CD4-positive, alpha-beta T cell treated with Interleukin-15 for 1 hour (primary cell): Measurements from ENCODE around the gene FAM163B.

Source experiments
- DNase-seq: peaks from one replicate; pipeline ENCODE4 v3.0.0-alpha.2; 2020

The FAM163B gene

DNA sequence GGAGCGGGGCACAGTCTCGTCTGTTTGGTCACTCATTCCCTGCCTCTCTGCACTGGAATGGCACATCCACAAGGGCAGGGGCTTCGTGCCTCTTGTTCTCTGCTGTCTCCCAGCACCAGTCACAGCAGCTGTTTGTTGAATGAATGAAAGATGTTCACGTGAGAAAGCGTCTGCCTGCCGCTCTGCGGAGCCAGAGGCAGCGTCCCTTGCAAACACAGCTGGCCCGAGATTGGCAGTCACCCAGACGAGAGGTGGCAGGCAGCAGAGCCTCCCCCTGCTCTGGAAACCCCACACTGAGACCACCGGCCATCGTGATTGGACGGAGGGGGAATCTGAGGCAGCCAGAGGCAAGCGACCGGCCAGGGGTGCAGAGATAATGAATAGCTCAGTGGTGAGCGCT is 6.0 kb upstream of the FAM163B start:
- no peak for DNase-seq

DNA sequence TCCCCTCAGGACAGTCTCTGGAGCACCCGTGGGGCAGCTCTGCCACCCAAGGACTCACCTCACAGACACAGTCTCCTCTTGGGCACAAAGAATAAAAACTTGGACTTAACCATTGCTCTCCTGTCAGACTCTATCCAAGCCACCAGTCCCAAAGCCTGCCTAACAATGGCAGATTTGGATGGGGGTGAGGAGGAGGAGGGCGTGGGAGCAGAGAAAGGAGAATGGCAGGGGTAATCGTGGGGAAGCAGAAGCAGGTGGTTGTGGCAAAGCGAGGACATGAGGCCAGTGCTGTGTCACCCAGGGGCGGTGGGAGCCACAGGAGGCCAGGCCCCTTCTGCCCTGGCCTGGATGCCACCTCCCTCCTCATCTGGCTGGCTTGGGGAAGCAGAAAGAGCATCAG is 5.5 kb upstream of the FAM163B start:
- DNase-seq: no peak

DNA sequence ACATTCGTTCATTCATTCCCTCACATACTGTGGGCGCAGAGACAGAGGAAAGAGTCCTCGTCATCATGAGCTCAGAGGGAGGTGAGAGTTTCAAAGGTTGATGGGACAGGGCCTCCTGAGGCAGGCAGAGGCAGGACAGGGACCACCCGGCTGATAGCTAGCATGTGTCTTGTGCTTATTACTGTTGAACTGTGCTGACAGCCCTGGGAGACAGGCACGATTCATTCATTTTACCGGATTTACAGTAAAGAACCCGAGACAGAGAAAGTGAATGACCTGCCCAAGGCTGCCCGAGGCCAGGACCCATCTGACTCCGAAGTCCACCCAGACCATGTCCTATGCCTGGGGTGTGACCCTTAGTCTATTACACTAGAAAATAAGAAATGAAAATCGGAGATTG is 4.9 kb upstream of the FAM163B start:
- DNase-seq: no peak

DNA sequence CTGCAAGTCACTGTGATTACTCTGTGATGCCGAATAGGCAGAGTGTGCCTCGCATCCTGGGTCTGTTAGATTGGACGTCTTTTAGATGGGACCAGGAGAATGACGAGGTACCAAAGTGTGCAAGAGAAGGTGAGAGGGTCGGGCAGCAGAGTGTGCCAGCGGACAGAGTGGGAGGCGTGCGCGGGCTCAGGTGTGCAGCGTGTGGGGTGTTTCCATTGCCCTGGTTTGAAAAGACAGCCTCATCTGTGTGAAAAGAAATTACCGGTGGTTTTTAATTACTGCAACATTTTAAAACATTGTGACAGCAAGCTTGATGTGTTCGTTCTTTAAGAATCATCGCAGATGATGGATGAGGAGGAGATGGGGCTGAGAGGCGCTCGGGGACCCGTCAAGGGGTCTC is 4.2 kb upstream of the FAM163B start:
- DNase-seq: no peak

DNA sequence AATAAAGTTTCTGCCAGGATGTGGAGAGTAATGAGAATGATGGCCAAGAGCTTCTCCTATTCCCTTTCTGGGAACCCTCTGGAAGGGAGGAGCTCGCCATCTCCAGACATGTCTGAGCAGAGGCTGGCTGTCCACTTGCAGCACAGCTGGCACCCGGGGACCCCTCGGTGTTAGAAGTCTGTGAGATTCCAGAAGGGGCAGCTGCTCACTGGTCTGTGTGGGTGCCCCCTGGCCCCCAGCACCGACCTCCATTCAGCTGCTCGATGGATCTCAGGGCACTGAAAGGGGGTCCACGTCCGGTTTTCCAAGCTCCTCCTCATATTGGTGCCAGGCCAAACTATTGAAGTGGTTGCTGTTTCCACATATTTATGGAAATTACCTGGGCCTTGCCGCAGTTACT is 3.6 kb upstream of the FAM163B start:
- no peak for DNase-seq

DNA sequence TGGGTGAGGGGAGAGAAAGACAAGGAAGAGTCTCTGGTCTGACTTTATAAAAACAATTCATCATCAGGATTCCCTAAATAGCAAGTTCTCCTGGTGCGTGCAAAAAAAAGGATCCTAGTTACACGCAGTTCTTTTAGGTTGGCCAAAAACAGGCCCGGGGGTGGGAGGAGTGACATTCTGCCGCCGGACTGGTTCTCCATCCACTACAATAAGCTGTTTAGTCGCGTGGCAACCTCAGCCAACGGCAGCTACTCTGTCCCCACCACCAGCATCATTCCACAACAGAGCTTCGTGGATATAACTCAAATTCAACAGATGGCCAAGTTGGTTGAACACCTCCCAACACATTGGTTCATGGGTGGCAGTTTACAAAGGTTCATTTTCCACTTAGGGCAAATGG is 2.9 kb upstream of the FAM163B start:
- DNase-seq: no peak

DNA sequence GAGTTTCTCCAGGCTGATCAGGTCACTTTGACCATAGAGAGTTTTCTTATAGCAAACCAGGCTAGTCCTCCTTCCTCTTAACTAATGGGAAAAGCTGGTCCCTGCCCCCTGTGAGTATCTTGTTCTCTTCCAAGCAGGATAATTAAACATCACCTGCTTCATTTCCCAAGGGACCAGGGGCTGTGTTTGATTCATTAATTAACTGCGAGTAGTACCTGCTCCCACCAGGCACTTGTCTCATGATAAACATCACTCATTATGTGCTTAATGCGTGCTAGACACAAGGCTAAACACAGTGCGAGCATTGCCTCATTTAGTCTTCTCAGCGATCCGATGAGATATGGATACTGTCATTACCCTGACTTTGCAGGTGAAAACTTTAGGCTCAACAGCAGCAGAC is 1.7 kb upstream of the FAM163B start:
- DNase-seq: no peak

DNA sequence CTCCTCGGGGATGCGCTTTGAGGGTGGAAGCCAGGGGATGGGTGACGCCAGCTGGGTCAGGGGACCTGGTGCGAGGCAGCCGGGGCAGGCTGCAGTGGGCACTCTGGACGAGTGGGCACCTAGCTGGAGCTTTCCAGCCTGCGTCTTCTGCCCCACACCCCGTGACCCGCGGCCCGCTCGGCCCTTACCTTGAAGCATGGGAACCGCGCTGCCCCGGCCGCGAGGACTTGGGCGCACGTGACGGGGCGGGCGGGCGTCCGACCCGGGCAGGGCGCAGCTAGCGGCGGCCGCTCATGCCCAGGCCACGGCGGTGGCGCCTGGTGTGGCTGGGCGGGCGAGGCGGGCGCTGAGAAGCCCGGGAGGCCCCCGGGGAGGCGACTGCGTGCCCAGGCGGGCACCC is 300 bp downstream of the FAM163B start:
- DNase-seq: no peak

DNA sequence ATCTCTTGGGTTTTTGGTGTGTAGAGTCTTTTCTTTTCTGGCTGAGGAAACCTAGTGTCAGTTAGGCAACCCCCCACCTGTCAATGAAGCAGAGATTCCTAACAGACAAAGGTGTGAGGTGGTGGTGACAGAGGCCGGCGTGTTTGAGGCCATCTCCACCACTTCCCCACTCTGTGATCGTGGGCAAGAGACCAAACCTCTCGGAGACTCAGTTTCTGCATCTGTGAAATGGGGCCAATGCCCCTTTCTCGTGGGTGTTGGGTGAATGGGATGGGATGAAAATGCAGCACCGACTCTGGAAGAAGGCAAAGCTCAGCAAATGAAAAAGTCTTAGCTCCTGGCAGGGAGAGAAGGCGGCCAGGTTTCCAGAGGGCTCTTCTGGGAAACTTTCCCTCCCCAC is 807 bp downstream of the FAM163B start:
- DNase-seq: no peak

DNA sequence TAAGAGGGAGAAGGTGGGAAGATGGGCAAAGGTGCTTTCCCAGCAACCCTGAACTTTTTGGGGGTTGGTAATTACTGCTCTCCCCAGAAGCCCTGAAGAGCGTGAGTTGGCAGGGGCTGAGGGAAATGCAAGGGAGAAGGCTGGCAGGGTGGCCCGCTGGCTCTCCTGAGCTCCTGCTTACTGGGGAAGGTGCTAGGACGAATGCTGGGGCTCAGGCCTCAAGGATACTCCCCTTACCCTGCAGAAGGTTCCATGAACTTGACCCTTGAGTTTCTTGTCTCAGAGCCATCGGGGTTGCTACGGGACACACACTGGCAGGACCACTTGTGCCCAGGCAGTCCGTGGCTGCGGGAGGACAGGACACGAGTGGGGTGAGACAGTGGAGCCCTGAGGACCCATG is 1.2 kb downstream of the FAM163B start:
- no peak for DNase-seq

DNA sequence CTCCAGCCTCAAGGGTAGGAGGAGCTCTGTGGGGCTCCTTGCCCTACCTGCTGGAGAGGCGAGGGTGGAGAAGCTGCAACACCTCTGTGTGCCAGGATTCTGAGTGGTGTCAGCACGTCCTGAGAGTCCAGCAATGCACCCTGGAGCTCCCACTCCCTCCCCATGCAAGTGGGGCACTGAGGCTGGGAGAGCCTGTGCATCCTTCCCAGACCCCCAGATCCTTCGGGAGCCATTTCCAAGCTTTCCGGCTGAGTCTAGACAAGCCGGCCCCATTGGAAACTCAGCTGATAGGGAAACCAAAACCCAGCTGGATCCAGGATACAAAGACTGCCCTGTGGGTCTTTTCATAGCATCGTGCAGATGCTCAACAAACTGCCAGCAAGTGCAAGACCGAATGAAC is 1.8 kb downstream of the FAM163B start:
- DNase-seq: no peak

DNA sequence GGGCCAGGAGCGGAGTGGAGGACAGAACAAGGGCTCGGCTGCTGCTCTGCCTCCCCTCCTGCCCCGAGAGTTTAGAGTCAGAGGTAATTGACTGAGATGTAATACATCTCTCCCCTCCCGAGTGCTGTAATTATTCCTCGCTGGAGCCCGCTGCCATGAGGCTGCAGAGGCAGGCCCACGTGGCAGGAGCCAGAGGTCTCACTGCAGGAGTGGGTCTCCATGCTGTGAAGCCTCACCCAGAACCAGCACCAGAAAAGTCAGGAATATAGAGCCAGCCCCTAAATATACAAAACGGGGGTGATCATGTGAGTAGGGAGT is 2.5 kb downstream of the FAM163B start:
- no peak for DNase-seq

DNA sequence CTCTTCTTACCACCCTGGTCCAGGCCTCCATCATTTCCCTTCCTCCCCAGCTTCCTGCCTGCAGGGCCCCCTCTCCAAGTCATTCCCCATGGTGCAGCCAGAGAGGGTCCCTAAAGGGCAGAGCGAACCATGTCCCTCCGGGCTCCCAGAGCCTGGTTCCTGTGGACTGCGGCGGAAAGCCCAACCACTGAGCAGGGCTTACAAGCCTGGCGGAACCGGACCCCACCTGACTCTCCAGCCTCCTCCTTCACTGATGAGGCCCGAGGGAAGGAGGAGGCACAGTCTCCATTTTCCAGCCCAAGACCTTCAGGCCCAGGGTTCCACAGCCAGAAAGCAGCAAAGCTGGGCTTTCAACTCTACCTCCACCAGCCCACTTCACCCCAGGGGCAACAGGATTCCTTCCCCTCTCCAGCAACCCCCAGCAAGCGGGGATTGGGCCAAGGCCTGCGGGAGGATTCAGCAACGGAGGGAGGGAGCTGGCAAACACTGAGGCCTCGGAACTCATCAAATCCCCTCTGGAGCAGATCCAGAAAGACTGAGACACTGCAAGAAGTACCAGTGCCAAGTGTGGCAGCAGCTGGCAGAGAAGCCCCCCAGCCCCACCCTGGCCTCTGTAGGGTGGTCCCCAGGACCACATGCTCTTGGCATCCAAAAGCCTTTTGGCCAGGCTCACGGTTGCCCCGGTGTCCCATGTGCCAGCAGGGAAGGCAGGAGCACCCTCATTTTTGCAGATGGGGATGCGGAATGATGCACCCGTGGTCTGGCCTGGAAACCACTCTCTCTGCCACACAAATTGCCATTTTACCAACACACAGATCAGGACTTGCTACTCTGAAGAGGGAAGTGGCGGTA is 3.1 kb downstream of the FAM163B start:
- DNase-seq: no peak

DNA sequence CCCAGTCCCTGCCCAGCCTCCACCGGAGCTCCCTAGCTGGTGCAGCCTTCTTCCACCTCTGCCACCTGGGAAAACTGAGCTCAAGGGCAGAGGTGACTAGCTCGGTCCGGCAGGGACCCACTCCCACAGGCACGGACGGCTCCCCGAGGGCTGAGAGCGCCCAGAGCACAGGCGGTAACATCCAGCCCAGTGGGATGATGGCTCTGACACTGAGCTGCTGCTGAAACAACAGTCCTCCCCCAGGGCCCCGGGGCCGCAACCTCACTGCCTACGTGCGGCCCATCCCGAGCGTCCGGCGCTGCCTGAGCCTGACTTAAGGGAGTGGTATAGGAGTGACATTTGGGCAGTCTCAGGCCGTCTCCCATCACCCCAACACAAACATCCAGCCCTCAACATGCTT is 3.7 kb downstream of the FAM163B start:
- DNase-seq: no peak

DNA sequence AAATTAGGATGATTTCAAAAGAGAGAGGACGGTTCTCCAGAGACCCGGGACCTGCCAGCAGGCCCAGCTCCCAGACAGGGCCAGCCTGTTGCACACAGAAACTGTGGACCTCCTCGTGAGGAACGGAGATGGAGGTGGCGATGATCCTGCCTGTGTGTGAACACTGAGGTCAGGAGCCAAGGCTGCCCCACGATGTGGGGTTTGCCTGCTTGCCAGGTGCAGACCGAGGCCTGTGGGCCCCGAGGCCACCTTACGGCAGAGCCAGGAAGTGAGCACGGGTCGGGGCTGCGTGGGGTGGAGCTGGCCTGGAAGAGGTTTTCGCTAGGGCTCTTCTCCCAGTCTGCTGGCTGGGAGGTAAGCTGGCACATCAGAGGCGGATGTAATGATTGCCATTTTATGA is 4.3 kb downstream of the FAM163B start:
- DNase-seq: no peak

DNA sequence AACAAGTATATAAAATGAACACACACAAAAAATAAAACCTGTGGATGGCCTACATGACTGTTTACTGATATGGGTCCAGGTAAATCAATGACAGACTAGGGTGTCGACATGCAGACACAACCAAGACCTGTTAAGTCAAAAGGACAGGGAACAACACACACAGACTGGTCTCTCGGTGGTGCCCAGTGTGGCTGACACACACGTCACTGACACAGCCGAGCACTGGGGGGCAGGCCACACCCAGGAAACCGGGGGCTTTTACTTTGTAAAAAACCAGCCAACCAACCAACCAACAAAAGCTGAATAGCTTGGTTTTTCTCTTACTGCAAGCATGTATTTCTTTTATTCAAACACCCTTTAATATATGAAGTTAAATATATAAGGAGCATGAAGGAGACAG is 5.0 kb downstream of the FAM163B start:
- no peak for DNase-seq

DNA sequence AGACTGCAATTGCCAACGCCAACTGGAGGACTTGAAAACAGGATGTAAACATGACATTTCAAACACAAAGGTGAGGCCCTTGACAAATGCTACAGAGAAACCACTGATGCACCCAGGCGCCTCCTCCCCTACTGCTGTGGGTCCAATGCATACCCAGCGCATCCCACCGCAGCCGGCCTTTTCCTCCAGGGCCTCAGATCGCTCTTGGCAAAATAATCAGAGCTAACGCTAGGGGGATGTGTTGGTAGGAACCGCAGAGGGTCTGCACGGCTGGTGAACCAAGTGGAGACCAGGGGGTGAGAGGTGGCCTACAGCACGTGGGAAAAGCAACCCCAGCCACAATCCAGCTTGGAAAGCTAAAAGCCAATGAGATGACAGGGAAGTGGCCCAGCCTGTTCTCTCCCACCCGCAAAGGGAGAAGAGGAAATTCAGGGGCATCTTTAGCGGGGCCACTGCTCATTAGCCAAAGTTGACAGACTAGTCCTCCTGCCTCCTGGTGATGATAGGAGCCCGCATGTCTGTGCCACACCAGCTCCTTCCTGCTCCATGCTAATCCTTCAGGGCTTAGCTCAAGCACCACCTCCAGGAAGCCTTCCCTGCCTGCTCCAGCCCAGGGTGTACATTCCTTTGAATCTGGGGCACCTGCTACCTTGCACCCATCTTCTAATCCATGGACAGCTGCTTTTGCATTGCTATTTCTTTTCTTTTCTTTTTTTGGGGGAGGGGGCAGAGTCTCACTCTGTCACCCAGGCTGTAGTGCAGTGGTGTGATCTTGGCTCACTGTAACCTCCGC is 5.9 kb downstream of the FAM163B start:
- DNase-seq: no peak

DNA sequence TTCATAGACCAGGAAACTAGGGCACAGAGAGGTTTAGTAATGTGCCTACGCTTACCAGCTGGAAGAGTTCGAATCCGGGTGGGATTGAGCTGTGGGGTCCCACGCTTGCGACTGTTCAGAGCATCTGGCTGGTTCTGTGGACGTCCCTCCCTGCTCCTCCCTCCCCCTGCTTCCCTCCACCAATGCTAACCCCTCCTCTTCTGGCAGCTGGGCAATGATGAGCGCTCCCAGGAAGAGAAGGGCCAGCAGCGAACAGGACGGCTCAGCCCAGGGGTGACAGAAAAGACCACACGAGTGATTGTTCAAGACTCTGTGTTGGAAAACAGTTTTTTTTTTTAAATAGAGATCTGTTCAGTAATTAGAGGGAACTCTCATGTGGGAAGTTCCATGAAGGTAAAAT is 6.9 kb downstream of the FAM163B start:
- DNase-seq: no peak

DNA sequence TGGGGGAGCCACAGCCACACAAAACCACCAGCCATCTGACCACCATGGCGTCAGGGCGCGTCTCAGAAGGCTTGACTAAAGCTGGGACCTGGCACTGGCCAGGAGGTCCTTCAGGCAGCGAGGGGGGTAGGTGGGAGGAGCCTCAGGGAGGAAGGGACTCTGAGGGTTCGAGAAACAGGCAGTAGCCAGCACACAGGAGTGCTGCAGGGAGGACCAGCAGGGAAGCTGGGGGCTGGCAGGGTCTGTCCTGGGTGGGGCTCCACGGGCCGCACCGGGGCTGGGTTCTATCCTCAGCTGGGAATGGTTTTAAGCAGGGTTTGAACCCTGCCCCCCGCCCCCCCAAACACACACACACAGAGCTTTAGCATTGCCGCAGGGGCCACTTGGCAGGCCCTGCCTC is 7.4 kb downstream of the FAM163B start:
- DNase-seq: no peak

DNA sequence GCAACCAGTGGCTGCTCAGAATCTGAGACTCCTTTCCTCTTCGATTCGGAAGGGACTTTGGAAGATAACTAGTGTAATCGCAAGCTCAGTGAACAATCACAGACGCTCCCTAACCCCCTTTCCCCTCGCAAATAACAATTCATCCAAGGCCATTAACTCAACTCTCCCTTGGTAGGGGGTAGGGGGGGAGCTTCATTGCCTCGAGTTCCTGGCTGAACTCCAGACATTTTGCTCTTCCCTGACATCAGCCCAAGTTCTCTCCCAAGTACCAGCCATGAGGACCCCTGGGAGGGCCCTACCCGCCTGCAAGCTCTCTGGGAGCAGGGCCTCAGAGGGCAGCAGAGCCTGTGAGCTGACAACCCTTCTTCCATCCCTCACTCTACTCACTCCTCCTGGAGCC is 8.4 kb downstream of the FAM163B start:
- no peak for DNase-seq

DNA sequence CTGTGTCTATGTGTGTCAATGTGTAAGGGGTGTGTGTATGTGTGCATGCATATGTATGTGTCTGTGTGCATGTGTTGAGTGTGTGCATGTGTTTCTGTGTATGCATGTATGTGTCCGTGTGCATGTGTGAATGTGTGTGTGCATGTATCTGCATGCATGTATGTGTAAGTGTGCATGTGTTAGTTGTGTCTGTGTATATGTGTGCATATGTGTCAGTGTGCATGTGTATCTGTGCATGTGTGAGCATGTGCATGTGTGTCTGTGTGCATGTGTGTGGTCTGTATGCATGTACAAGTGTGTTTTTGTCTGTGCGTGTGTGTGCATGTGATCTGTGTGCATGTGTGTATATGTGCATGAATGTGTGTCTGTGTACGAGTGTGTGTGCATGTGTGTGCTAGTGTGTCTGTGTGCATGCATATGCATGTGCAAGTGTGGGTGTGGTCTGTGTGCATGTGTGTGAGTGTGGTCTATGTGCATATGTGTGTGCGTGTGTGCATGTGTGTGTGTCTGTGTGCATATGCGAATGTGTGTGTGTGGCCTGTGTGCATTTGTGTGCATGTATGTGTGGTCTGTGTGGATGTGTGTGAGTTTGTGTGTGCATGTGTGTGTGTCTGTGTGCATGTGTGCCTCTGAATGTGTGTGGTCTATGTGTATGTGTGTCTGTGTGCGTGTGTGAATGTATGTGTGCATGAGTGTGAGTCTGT is 9.6 kb downstream of the FAM163B start:
- no peak for DNase-seq

DNA sequence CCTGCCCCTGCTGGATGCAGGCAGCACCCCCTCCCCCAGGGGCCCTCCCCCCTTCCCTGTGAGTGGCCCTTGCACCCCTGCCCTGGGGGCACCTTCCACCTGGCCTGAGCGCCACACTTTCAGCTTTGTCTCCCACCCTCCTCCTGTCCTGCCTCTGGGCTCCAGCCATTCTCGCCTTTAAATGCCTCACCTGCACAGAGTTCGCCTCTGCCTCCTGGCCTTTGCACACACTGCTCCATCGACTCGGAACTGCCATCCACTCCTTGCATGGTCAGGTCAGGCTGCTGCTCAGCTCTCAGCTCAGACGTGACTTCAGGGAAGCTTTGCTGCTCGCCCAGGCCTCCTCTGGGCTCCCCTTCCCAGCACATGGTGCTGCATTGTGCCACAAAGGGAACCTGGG is 10.2 kb downstream of the FAM163B start:
- DNase-seq: no peak

DNA sequence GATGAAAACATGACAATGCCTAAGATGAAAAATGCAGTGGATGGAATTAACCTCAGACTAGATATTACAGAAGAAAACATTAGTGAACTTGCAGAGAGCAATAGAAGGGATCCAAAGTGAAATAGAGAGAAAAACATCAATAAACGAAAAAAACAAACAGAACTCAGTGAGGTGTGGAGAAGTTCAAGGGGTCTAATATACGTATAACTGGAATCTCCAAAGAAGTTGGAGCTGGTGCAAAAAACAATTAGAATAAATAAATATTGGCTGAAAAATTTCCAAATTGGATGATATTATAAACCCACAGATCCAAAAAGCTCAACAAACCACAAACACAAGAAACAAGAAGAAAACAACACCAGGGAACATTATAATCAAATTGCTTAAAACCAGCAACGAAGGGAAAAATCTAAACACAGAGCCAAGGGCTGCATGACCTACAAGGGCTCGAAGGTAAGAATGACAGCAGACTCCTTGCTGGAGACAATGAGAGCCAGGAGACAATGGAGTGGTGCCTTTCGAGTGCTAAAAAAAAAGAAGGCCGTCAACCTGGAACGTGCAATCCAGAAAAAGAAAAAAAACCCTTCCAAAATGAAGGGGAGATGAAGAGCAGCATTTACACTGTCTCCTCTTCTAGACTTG is 11.8 kb downstream of the FAM163B start:
- no peak for DNase-seq

DNA sequence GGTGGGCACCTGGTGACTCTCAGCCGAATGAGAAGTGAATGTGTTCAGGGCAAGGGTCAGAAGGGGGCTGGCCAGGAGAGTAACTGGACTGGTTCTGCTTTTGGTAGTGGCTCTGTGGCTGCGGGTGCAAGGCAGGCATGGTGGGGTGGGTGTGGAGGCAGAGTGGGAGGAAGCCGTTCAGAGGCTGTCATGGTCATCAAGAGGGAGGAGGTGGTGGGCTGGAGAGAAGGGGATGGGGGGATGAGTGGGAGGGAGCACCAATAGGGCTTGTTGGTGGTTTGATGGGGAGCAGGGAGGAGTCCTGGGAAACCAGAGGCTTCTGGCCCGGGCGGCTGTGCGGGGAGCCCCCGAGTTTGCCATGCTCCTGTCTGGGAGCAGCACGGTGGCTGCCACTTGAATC is 13.3 kb downstream of the FAM163B start:
- DNase-seq: no peak
